ENCODE data around the gene CLCN3.

CLCN3 gene

GRCh38 chr4:169645627-169646026 lies 25.2 kb downstream of the CLCN3 start:
- Histone ChIP-seq H3K36me3 (ENCODE audit: insufficient read depth) (no peaks in the 10 kb centered on the region), H3K27me3 (ENCODE audit: insufficient read depth, low read depth) (no peaks in the 10 kb centered on the region), H2AFZ (ENCODE audit: low read depth) (no peak overlapping the region), H3K4me3 (IDR thresholded peaks at IDR 0.05; ENCODE audit: insufficient read depth, low read depth, low read length) (no peak overlapping the region), H3K4me1 (ENCODE audit: low read depth, poor library complexity, severe bottlenecking) (no peaks in the 10 kb centered on the region), H3K9ac (no peak overlapping the region), H3K4me2 (no peak overlapping the region), H3K79me2 (ENCODE audit: insufficient read depth, low read depth) (no peaks in the 10 kb centered on the region), H4K20me1 (ENCODE audit: insufficient read depth) (no peaks in the 10 kb centered on the region), H3K27ac (no peak overlapping the region)
- no peak for TF ChIP-seq CTCF (conservative IDR thresholded peaks at IDR 0.05; ENCODE audit: low read depth, low read length)

- no peaks in the 10 kb centered on the region for H3K36me3 ChIP-seq (ENCODE audit: insufficient read depth)
- no peak overlapping the region for H3K27ac ChIP-seq
- H3K9ac ChIP-seq, result no peak overlapping the region
- no peaks in the 10 kb centered on the region for H4K20me1 ChIP-seq (ENCODE audit: insufficient read depth)
- no peak overlapping the region for H3K4me3 ChIP-seq (IDR thresholded peaks at IDR 0.05; ENCODE audit: insufficient read depth, low read depth, low read length)
- H2AFZ ChIP-seq (ENCODE audit: low read depth), result no peak overlapping the region
- no peak for TF ChIP-seq CTCF (conservative IDR thresholded peaks at IDR 0.05; ENCODE audit: low read depth, low read length)
- H3K79me2 ChIP-seq (ENCODE audit: insufficient read depth, low read depth), result no peaks in the 10 kb centered on the region
- H3K4me2 ChIP-seq, result no peak overlapping the region
- H3K4me1 ChIP-seq (ENCODE audit: low read depth, poor library complexity, severe bottlenecking), result no peaks in the 10 kb centered on the region
- H3K27me3 ChIP-seq (ENCODE audit: insufficient read depth, low read depth), result no peaks in the 10 kb centered on the region
Observed at GRCh38 chr4:169649545-169650226, 29.3 kb downstream of the CLCN3 start.

- H3K27ac ChIP-seq, result no peak overlapping the region
- no peaks in the 10 kb centered on the region for H3K27me3 ChIP-seq (ENCODE audit: insufficient read depth, low read depth)
- no peaks in the 10 kb centered on the region for H3K4me1 ChIP-seq (ENCODE audit: low read depth, poor library complexity, severe bottlenecking)
- H3K4me2 ChIP-seq, result no peak overlapping the region
- no peak overlapping the region for H2AFZ ChIP-seq (ENCODE audit: low read depth)
- H3K36me3 ChIP-seq (ENCODE audit: insufficient read depth), result no peaks in the 10 kb centered on the region
- H3K4me3 ChIP-seq (IDR thresholded peaks at IDR 0.05; ENCODE audit: insufficient read depth, low read depth, low read length), result no peak overlapping the region
- no peak overlapping the region for H3K9ac ChIP-seq
- no peaks in the 10 kb centered on the region for H4K20me1 ChIP-seq (ENCODE audit: insufficient read depth)
- no peaks in the 10 kb centered on the region for H3K79me2 ChIP-seq (ENCODE audit: insufficient read depth, low read depth)
- no peak for TF ChIP-seq CTCF (conservative IDR thresholded peaks at IDR 0.05; ENCODE audit: low read depth, low read length)
Observed at GRCh38 chr4:169650227-169650936, 30.0 kb downstream of the CLCN3 start.

GRCh38 chr4:169652535-169652934 lies 32.2 kb downstream of the CLCN3 start:
- TF ChIP-seq CTCF (conservative IDR thresholded peaks at IDR 0.05; ENCODE audit: low read depth, low read length), result no peak
- Histone ChIP-seq H3K27ac (no peak overlapping the region), H3K27me3 (ENCODE audit: insufficient read depth, low read depth) (no peaks in the 10 kb centered on the region), H3K4me1 (ENCODE audit: low read depth, poor library complexity, severe bottlenecking) (no peaks in the 10 kb centered on the region), H3K36me3 (ENCODE audit: insufficient read depth) (no peaks in the 10 kb centered on the region), H3K4me2 (no peak overlapping the region), H3K9ac (no peak overlapping the region), H3K4me3 (IDR thresholded peaks at IDR 0.05; ENCODE audit: insufficient read depth, low read depth, low read length) (no peak overlapping the region), H4K20me1 (ENCODE audit: insufficient read depth) (no peaks in the 10 kb centered on the region), H3K79me2 (ENCODE audit: insufficient read depth, low read depth) (no peaks in the 10 kb centered on the region), H2AFZ (ENCODE audit: low read depth) (no peak overlapping the region)

All from KMS-11 (cell line).